Omental fat pad (tissue), 4 donors: Measurements from ENCODE around the gene PATZ1. TPM values are rescaled to one million over a fixed set of nuclear protein-coding genes. Genes with fewer than 3 reads are reported as not detected.

ENCODE experiments used
- ATAC-seq: fragments of 150-250 bp; one replicate; pipeline ENCODE4 v1.9.1; 2016; ENCODE audit warnings: mild to moderate bottlenecking, moderate library complexity; ENCODE audit not compliant: low FRiP score
- DNase-seq: peaks from one replicate; pipeline ENCODE4 v3.0.0-alpha.2; 2019; ENCODE audit warnings: low spot score
- total RNA-seq, 4 donors: library from RNA; depleted of rRNA; stranded (reverse); fragments of >200 nt; gene quantifications; one replicate each; pipeline ENCODE4 v1.1.0, GENCODE V29; 2016
- TF ChIP-seq, protein P1 (sequence below), 3 donors: fragments of 450-650 bp; IDR thresholded peaks; one replicate each; pipeline ENCODE4 v1.5.1; 2016 to 2017; ENCODE audit warnings: antibody characterized with exemption in 3 of 3, mild to moderate bottlenecking in 3 of 3, moderate library complexity in 2 of 3

The PATZ1 gene
- total RNA-seq, 4 donors from 2014 or later = 10.8 to 15.4 (median 14.8) TPM

DNA sequence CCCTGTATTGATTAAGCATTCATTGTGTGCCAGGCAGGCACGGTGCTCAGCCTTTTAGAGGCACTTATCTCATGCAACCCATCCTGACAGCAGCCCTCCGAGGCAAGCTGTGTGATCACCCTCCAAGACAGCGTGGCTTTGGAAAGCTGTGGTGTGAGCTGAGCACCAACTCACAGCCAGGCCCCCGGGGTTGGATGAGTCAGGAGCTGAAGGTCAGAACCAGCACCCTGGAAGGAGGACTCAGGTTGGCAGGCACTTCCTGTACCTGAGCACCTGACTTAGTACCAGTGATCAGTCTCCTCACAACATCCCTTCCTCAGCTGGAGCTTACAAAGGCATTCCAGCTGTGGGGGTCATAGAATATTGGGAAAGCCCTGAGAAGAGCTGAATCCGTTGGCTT is 9.0 kb downstream of the PATZ1 start:
- TF ChIP-seq, protein P1, sequence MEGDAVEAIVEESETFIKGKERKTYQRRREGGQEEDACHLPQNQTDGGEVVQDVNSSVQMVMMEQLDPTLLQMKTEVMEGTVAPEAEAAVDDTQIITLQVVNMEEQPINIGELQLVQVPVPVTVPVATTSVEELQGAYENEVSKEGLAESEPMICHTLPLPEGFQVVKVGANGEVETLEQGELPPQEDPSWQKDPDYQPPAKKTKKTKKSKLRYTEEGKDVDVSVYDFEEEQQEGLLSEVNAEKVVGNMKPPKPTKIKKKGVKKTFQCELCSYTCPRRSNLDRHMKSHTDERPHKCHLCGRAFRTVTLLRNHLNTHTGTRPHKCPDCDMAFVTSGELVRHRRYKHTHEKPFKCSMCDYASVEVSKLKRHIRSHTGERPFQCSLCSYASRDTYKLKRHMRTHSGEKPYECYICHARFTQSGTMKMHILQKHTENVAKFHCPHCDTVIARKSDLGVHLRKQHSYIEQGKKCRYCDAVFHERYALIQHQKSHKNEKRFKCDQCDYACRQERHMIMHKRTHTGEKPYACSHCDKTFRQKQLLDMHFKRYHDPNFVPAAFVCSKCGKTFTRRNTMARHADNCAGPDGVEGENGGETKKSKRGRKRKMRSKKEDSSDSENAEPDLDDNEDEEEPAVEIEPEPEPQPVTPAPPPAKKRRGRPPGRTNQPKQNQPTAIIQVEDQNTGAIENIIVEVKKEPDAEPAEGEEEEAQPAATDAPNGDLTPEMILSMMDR (IDR thresholded peaks at IDR 0.05) = no peak
- ATAC-seq (no peak), DNase-seq (no peak)

GRCh38 chr22:31334329-31334728 is 11.8 kb downstream of the PATZ1 start:
- DNase-seq (no peak), ATAC-seq (no peak)
- TF ChIP-seq, protein P1 (IDR thresholded peaks at IDR 0.05) = no peak

DNA sequence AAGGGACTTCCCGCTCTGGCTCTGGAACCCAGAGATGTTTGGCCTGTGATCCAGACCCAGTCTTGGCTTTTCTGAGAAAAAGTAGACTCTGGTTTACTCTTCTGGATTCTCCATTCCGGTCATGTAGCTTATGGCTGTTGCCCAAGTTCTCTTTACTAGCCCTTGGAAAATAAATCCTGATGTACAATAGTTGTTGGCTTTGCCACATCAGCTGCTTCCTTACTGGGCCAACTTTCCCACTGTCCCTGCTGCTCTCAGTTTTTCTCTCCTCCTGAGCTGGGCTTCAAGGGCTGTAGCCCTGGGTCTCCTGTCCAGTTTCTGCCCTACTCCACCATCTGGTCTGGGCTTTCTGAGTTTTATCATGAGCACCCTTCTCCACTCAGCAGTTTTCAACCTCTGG is 12.5 kb downstream of the PATZ1 start:
- ATAC-seq = no peak
- TF ChIP-seq, protein P1 (IDR thresholded peaks at IDR 0.05) = no peak
- no peak for DNase-seq

DNA sequence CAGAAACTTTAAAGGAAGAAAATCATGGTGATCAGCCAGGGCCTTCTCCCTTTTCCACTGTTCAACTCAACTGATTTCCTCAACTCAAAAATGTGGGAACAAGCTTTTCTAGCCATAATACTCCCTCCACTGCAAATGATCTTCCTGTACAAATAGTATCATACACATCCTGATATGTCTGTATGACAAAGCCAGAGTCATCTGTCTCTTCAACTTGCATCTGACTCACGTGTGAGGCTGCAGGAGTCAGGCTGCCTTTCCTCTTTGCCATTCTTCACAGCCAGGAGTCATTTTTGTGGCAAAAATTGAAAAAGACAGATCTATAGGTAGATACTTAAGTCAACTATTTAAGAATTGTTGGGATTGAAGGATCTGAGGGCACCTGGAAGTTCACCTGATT is 13.3 kb downstream of the PATZ1 start:
- no peak for DNase-seq
- ATAC-seq = no peak
- TF ChIP-seq, protein P1 (IDR thresholded peaks at IDR 0.05) = no peak

GRCh38 chr22:31332010-31332409 is 14.1 kb downstream of the PATZ1 start:
- TF ChIP-seq, protein P1 (IDR thresholded peaks at IDR 0.05) = no peak
- DNase-seq (no peak), ATAC-seq (no peak)

- DNase-seq = no peak
- ATAC-seq = peak; percentile 50
Measured at GRCh38 chr22:31329453-31330215, 16.5 kb downstream of the PATZ1 start.

More at GRCh38 chr22:31329453-31330215, 16.5 kb downstream of the PATZ1 start:
- TF ChIP-seq, protein P1 (IDR thresholded peaks at IDR 0.05) = no peak
